AML-193 (cell line): ENCODE data around the gene DCDC1.

ENCODE experiments used
- DNase-seq, 2 experiments: peaks; one replicate each; lab custom pipeline; 2025; lab: John Stamatoyannopoulos, UW

Gene DCDC1

GRCh38 chr11:31231601-31232000 is 137.9 kb downstream of the DCDC1 start:
- no peak for DNase-seq

GRCh38 chr11:31218847-31219246 is 150.7 kb downstream of the DCDC1 start:
- DNase-seq: no peak

GRCh38 chr11:31214372-31214771 is 155.2 kb downstream of the DCDC1 start:
- no peak for DNase-seq

DNA sequence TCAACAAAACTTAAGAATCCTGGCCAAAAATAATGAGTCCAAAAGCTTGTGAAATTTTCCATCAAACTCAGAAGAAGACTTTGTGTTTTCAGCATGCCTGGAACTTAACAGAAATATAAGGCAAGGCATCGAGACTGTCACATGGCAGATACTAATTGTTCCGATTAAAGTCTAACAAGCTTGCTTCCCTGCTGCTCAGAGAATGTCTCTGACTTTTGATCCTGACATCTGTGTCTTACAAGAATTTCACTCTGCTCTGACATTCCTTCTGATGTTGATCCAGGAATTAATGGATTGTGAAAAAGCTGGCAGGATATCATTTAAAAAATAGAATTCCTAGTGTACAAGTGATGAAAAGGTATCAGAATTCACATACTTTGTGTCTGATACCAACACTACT is 170.2 kb downstream of the DCDC1 start:
- DNase-seq: no peak

DNA sequence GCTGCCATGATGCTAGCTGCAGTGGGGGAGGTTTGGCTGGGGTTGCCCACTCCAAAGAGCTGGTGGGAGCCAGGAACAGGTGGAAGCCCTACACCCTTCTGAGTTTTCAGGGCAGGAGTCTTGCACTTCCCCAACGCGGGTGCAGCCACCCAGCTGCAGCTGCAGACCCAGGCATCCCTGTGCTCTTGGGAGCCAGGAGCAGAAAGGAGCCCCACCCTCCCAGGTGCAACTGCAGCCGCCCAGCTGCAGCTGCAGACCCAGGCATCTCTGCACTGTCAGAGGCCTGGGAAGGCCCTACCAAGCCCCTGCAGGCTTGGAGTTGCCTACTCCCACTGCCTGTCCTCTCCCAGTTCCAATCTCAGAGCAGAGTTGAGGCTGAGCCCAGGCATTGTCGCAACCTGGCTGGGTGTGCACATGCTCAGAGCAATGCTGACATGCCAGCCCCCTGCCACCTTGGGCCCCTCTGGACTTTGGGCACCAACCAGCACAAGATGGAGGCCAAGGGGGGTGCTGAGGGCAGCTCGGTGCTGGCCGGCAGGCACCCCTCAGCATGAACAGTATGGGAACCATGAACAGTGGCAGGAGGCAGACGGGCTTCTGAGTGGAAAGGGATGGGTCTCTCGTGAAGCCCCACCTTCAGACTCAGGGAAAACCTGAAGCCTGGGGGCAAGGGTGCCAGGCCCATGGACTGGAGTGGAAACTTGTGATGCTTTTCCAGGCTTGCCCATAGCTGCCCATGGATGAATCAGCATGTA is 195.4 kb downstream of the DCDC1 start:
- no peak for DNase-seq

- DNase-seq: no peak
Measured at GRCh38 chr11:31160504-31161422, 208.8 kb downstream of the DCDC1 start.

- DNase-seq: no peak
Measured at GRCh38 chr11:31150841-31151240, 218.7 kb downstream of the DCDC1 start.

DNA sequence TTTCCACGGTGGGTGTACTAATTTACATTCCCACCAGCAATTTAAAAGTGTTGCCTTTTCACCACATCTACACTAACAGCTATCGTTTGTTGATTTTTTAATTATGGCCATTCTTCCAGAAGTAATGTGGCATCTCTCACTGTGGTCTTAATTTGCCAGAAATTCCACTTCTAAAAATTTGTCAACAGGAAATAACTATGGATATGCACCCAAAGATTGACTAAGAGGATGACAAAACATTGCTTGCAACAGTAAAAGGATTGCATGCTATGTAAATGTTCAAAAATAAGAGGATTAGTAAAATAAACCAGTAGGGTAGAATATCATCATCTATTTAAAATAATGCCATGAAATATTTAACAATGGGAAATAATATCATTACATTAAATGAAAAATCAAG is 219.5 kb downstream of the DCDC1 start:
- DNase-seq: no peak

GRCh38 chr11:31141789-31142188 is 227.8 kb downstream of the DCDC1 start:
- DNase-seq: no peak

GRCh38 chr11:31139479-31139878 is 230.1 kb downstream of the DCDC1 start:
- no peak for DNase-seq

GRCh38 chr11:31132531-31133421 is 236.8 kb downstream of the DCDC1 start:
- DNase-seq: no peak

- no peak for DNase-seq
Measured at GRCh38 chr11:31131760-31132159, 237.8 kb downstream of the DCDC1 start.

- no peak for DNase-seq
Measured at GRCh38 chr11:31127290-31127689, 242.2 kb downstream of the DCDC1 start.

GRCh38 chr11:31120428-31120827 is 249.1 kb downstream of the DCDC1 start:
- DNase-seq: no peak

GRCh38 chr11:31118566-31118965 is 251.0 kb downstream of the DCDC1 start:
- no peak for DNase-seq

- no peak for DNase-seq
Measured at GRCh38 chr11:31117038-31117437, 252.5 kb downstream of the DCDC1 start.

- no peak for DNase-seq
Measured at GRCh38 chr11:31114442-31114841, 255.1 kb downstream of the DCDC1 start.

DNA sequence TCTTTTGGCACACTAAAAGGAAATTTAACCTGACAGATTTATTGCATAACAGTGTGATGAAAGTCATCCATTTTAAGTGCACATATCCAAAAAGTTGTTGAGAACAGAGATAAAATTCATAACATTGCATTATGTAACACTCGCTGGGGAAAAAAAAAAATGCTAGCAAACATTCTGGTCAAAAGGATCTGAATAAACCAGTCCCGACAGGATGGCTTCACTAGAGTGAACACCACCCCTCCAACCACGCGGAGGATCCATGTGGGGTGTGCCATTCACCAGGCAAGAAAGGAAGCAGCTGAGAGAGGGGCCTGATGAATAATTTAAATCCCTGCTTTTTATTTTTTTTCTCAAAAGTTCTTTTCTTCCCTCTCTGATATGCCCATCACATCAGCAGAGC is 258.7 kb downstream of the DCDC1 start:
- DNase-seq: no peak

DNA sequence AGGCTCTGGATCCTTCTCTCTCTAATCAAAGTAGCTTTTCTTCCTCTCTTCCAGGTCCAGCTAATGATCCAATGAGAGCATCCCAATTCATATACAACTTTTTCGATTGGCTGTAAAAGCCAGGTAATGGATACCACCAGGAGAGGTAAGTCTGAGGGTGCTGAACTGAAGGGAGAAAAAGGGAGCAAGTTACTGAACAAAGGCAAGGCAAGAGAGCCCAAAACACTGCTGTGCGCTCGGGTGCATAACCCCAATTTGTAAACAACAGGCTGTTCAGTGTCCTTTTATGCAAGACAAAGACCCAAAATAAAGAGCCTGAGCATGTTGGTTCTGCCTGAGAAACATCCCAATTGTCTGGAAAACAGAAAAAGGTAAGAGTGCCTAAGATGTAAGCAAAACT is 260.1 kb downstream of the DCDC1 start:
- no peak for DNase-seq

- no peak for DNase-seq
Measured at GRCh38 chr11:31107649-31108048, 261.9 kb downstream of the DCDC1 start.

DNA sequence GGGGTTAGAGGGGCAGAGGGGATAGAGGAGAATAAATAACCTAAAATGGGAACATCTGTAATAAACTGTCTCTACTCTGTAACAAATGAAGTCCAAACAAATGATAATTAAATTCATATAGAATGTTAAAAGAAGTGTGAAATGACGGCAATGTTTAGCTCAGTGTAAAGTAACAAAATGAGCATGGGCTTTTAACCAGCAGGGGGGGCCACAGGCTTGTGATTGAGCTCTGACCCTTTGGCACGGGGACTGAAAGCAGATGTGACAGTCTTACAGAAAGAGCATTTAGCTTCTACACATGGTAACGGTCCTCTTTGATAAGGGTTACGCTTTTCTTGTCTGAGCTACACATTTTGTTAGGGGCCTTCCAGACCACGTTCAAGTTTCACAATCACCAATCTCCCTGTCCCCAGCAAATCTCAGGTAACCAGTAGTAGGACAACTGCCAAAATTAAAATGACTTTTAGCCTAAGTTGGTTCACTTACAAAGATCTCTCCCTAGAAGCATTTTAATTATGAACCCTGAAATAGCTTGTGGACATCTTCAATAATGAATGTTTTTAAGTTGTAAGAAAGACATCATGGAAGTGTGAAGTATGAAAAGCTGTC is 262.5 kb downstream of the DCDC1 start:
- peak; percentile 23 to 52 for DNase-seq

- DNase-seq: no peak
Measured at GRCh38 chr11:31106326-31106725, 263.2 kb downstream of the DCDC1 start.
